Right atrium auricular region (tissue), 2 donors: ENCODE results near the gene RAB8B. TPM values are rescaled to one million over a fixed set of nuclear protein-coding genes. Genes with fewer than 3 reads are reported as not detected.

Source experiments
- DNase-seq: peaks from one replicate; pipeline ENCODE4 v3.0.0-alpha.2; 2019; ENCODE audit warnings: low spot score
- H3K27ac ChIP-seq, 2 donors: fragments of 200-600 bp; sonication (generic); 1 replicate in 1 of 2; 2 replicates in 1 of 2; pipeline ENCODE4 v1.5.1; 2016 to 2019
- H3K27me3 ChIP-seq, 2 donors: fragments of 200-600 bp; sonication (generic); one replicate each; pipeline versions ENCODE4 v1.5.1 to v1.6.0; 2017 to 2019
- H3K36me3 ChIP-seq: fragments of 200-600 bp; sonication (generic); one replicate; pipeline ENCODE4 v1.5.1; 2016
- H3K4me1 ChIP-seq, 2 donors: fragments of 200-600 bp; sonication (generic); one replicate each; pipeline versions ENCODE4 v1.5.1 to v1.6.0; 2017 to 2019
- H3K4me3 ChIP-seq, 2 donors: fragments of 200-600 bp; sonication (generic); 1 replicate in 1 of 2; 2 replicates in 1 of 2; pipeline ENCODE4 v1.5.1; 2017 to 2019; ENCODE audit warnings: mild to moderate bottlenecking in 1 of 2, moderate library complexity in 1 of 2
- H3K9me3 ChIP-seq, 2 donors: fragments of 200-600 bp; sonication (generic); one replicate each; pipeline ENCODE4 v1.5.1; 2019
- CTCF ChIP-seq, 2 donors: fragments of 200-600 bp; sonication (generic); IDR thresholded peaks; one replicate each; pipeline ENCODE4 v1.5.1; 2019; ENCODE audit warnings: antibody characterized with exemption in 2 of 2
- total RNA-seq, 2 donors: library from RNA; depleted of rRNA; stranded (reverse); fragments of >200 nt; gene quantifications; one replicate each; pipeline ENCODE4 v1.1.0, GENCODE V29; 2016

Gene RAB8B
- total RNA-seq, 2 donors from 2014 or later: 10.2 to 19.3 TPM

- peak; percentile 23 for DNase-seq
- no peak for TF ChIP-seq CTCF (IDR thresholded peaks at IDR 0.05)
- Histone ChIP-seq H3K36me3 (no peaks in the 10 kb centered on the region), H3K4me3 (no peak overlapping the region), H3K27ac (no peak overlapping the region), H3K4me1 (peaks cover 0 to 9% of the 10 kb centered on the region in 2 donors), H3K27me3 (no peaks in the 10 kb centered on the region), H3K9me3 (no peaks in the 10 kb centered on the region)
These were observed 3.3 kb upstream of the RAB8B start for GRCh38 chr15:63186065-63186464.

DNA sequence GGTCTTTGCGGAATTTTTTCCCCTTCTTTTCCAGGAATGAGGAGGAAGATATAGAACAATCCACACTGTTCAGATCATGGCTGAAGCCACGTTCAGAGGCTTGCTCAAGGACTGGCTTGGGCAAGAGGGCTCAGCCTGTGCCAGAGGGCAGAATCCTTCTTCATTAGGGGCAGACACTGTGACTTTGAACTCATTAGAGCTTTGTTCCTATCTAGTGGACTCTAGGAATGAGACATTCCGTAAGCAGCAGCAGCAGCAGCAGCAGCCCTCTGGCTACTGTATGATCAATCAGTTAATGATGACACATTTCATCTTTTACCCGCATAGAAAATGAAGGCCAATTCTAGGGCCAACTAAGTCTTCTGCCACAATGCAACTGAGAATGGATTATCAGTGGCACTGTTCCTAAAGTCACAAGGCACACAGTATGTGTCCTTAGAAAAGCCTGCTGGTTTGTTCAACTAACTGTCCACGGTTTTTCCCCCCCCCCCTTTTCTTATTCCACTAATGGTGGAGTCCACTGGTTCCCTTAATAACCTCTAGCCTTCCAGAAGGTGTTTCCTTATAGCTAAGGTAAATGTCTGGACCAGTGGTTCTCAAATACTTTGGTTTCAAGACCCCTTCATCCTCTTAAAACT lies 1.7 kb upstream of the RAB8B start:
- no peaks in the 10 kb centered on the region for H3K27me3 ChIP-seq
- no peaks in the 10 kb centered on the region for H3K36me3 ChIP-seq
- no peak for TF ChIP-seq CTCF (IDR thresholded peaks at IDR 0.05)
- peaks cover 0 to 21% of the 10 kb centered on the region in 2 donors for H3K4me1 ChIP-seq
- H3K9me3 ChIP-seq: no peaks in the 10 kb centered on the region
- peak; percentile 49 for DNase-seq
- H3K4me3 ChIP-seq: no peak overlapping the region
- H3K27ac ChIP-seq: no peak overlapping the region

DNA sequence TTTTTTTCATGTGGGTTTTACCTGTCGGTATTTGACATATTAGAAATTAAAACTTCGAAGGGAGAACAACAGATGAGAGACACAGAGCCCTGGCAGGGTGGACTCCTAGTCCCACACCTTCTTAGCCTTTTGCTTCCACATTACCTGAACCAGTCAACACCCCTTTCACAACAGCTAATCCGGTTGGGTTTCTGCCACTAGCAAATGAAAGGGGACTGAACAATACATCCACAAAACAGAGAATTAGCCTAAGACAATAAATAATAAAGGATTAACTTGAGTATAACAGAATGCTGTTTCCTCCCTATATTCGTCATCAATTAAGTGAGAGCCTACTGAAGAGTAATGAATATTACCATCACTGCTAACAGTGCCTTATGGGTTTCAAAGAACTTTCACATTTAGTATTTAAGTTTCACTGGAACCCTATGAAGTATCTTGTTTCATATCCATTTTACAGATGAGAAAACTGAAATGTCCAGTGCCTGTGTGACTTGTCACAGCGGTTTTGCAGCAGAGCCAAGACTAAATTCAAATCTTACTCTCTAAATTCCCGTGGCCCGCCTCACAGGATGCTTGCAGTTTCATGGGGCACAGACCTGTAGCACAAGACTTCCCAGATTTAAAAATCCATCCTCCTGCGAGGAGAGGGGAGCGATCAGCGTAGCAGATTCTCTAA lies 1.0 kb upstream of the RAB8B start:
- Histone ChIP-seq H3K4me3 (peak overlapping the region; percentile 77 to 82), H3K27ac (peak overlapping the region; percentile 52 to 57), H3K9me3 (no peaks in the 10 kb centered on the region), H3K27me3 (no peaks in the 10 kb centered on the region), H3K4me1 (peaks cover 0 to 25% of the 10 kb centered on the region in 2 donors), H3K36me3 (no peaks in the 10 kb centered on the region)
- DNase-seq: no peak
- TF ChIP-seq CTCF (IDR thresholded peaks at IDR 0.05): no peak

DNA sequence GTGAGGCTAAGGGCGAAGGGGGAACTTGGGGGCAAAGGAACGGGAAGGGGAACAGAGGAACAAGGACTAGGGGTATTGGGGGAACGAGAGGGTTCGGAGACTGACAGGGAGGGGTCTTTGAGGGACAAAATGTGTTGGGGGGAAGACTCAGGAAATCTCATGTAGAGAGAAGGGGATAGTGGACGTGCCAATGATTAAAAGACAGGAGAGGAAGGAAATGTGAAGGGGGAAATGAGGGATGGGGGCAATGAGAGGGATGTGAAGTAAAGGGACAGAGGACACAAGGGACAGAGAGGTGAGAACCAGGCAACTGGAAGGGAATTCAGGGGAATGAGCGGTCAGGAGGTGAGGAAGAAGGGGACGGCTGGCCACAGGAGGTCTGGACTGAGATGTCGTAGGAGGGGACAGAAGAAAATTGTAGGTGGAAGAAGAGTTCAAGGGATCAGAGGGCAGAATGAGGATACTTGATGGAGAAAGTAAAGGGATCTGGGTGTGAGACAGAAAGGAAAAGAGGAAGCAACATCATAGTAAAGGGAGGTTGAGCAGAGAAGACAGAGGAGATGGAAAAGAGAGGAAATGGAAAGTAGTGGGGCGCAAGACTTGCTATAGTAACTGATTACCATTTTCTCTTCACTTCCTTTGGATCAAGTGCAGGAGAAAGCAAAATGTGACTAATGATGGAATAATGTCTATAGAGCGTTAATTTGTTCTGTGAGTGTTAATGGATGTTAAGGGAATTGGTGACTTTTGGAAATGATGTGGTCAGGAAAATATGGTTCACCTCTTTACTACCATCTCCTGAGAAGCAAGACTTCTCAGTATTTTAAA lies 749 bp downstream of the RAB8B start:
- no peak for TF ChIP-seq CTCF (IDR thresholded peaks at IDR 0.05)
- Histone ChIP-seq H3K27me3 (no peaks in the 10 kb centered on the region), H3K4me1 (peaks cover 0 to 39% of the 10 kb centered on the region in 2 donors), H3K36me3 (no peaks in the 10 kb centered on the region), H3K4me3 (peak overlapping the region; percentile 77 to 82), H3K9me3 (no peaks in the 10 kb centered on the region), H3K27ac (peak overlapping the region; percentile 82 to 87)
- DNase-seq: peak; percentile 51

GRCh38 chr15:63190769-63191649 lies 1.6 kb downstream of the RAB8B start:
- no peak for DNase-seq
- Histone ChIP-seq H3K4me3 (peak overlapping the region; percentile 77 to 82), H3K27ac (peak overlapping the region; percentile 82 to 87), H3K27me3 (no peaks in the 10 kb centered on the region), H3K36me3 (no peaks in the 10 kb centered on the region), H3K9me3 (no peaks in the 10 kb centered on the region), H3K4me1 (peaks cover 0 to 47% of the 10 kb centered on the region in 2 donors)
- no peak for TF ChIP-seq CTCF (IDR thresholded peaks at IDR 0.05)
